Neural progenitor cell (in vitro differentiated cells): Measurements from ENCODE around the gene TBL2. TPM values are rescaled to one million over a fixed set of nuclear protein-coding genes. Genes with fewer than 3 reads are reported as not detected.

Experiments used
- DNase-seq: peaks from one replicate; pipeline ENCODE4 v3.0.0-alpha.2; 2016; ENCODE audit warnings: low spot score
- H2AFZ ChIP-seq: fragments of 200-600 bp; sonication (generic); replicated peaks from 2 replicates; pipeline ENCODE4 v1.6.1; 2016; ENCODE audit warnings: antibody characterized with exemption
- H3F3A ChIP-seq: fragments of 200-600 bp; sonication (generic); 2 replicates; pipeline ENCODE4 v1.6.1; 2016; ENCODE audit warnings: antibody characterized with exemption, low read depth
- H3K27ac ChIP-seq: fragments of 200-600 bp; sonication (generic); 2 replicates; pipeline ENCODE4 v1.5.1; 2016; ENCODE audit warnings: mild to moderate bottlenecking
- H3K27me3 ChIP-seq: fragments of 200-600 bp; sonication (generic); 2 replicates; pipeline ENCODE4 v1.6.1; 2016; ENCODE audit warnings: mild to moderate bottlenecking, moderate library complexity
- H3K36me3 ChIP-seq: fragments of 200-600 bp; sonication (generic); 2 replicates; pipeline ENCODE4 v1.5.1; 2016
- H3K4me1 ChIP-seq: fragments of 200-600 bp; sonication (generic); 2 replicates; pipeline ENCODE4 v1.6.1; 2016; ENCODE audit warnings: mixed run types
- H3K4me2 ChIP-seq: fragments of 200-600 bp; sonication (generic); 2 replicates; pipeline ENCODE4 v1.6.1; 2016
- H3K4me3 ChIP-seq: fragments of 200-600 bp; sonication (generic); 2 replicates; pipeline ENCODE4 v1.5.1; 2016
- H3K79me2 ChIP-seq: fragments of 200-600 bp; sonication (generic); 2 replicates; pipeline ENCODE4 v1.6.1; 2016; ENCODE audit warnings: low read depth
- H3K9ac ChIP-seq: fragments of 200-600 bp; sonication (generic); 2 replicates; pipeline ENCODE4 v1.6.1; 2016
- H3K9me3 ChIP-seq: fragments of 200-600 bp; sonication (generic); 2 replicates; pipeline ENCODE4 v1.5.1; 2016; ENCODE audit warnings: low read depth
- H4K20me1 ChIP-seq: fragments of 200-600 bp; sonication (generic); 2 replicates; pipeline ENCODE4 v1.6.1; 2016; ENCODE audit warnings: low read depth
- H3K27ac Mint-ChIP-seq: 3 replicates; pipeline ENCODE4 v1.8.0; 2021; ENCODE audit warnings: mixed read lengths
- H3K27me3 Mint-ChIP-seq: 2 replicates; pipeline ENCODE4 v1.8.0; 2022; ENCODE audit warnings: low read depth, mild to moderate bottlenecking, inconsistent platforms, moderate library complexity, mixed read lengths; ENCODE audit not compliant: insufficient read depth
- H3K36me3 Mint-ChIP-seq: 3 replicates; pipeline ENCODE4 v1.8.0; 2021; ENCODE audit warnings: mixed read lengths
- H3K4me1 Mint-ChIP-seq: 3 replicates; pipeline ENCODE4 v1.8.0; 2021; ENCODE audit warnings: mixed read lengths
- H3K4me3 Mint-ChIP-seq: 3 replicates; pipeline ENCODE4 v1.8.0; 2021; ENCODE audit warnings: mild to moderate bottlenecking, moderate library complexity, mixed read lengths
- H3K9me3 Mint-ChIP-seq: 3 replicates; pipeline ENCODE4 v1.8.0; 2020; ENCODE audit warnings: mixed read lengths
- CTCF ChIP-seq: fragments of 200-600 bp; sonication (generic); IDR thresholded peaks from 2 replicates; pipeline ENCODE4 v1.5.1; 2017; ENCODE audit warnings: antibody characterized with exemption, mild to moderate bottlenecking
- EZH2 ChIP-seq: fragments of 200-600 bp; sonication (generic); IDR thresholded peaks from 2 replicates; pipeline ENCODE4 v1.6.1; 2017; ENCODE audit warnings: antibody characterized with exemption, mild to moderate bottlenecking, moderate library complexity
- EZH2phosphoT487 ChIP-seq: fragments of 200-600 bp; sonication (generic); IDR thresholded peaks from 2 replicates; pipeline ENCODE4 v1.6.1; 2017; ENCODE audit warnings: antibody characterized with exemption
- total RNA-seq: library from RNA; depleted of rRNA; stranded (reverse); fragments of >200 nt; gene quantifications from 2 replicates; pipeline ENCODE4 v1.2.3, GENCODE V29; 2015; ENCODE audit warnings: low replicate concordance

The TBL2 gene
- total RNA-seq, 1 donor from 2014 or later, result 29.0 TPM

GRCh38 chr7:73605601-73606220 lies 27.3 kb upstream of the TBL2 start:
- Histone ChIP-seq H4K20me1 (no peaks in the 10 kb centered on the region), H3K79me2 (no peaks in the 10 kb centered on the region), H3K4me3 (no peak overlapping the region), H3K36me3 (no peaks in the 10 kb centered on the region), H3F3A (no peaks in the 10 kb centered on the region), H3K4me2 (no peak overlapping the region), H3K27ac (no peak overlapping the region), H3K4me1 (peaks cover 6% of the 10 kb centered on the region), H2AFZ (no peak overlapping the region), H3K27me3 (no peaks in the 10 kb centered on the region), H3K9ac (no peak overlapping the region), H3K9me3 (no peaks in the 10 kb centered on the region)
- Mint-ChIP-seq H3K27ac (no peak overlapping the region), H3K4me1 (peaks cover 5% of the 10 kb centered on the region), H3K4me3 (no peak overlapping the region), H3K9me3 (no peaks in the 10 kb centered on the region), H3K27me3 (peaks cover 9% of the 10 kb centered on the region), H3K36me3 (no peaks in the 10 kb centered on the region)
- TF ChIP-seq EZH2phosphoT487 (no peak), CTCF (no peak), EZH2 (no peak)
- DNase-seq, result no peak

GRCh38 chr7:73602721-73603651 lies 24.6 kb upstream of the TBL2 start:
- H4K20me1 ChIP-seq, result no peaks in the 10 kb centered on the region
- H3K9ac ChIP-seq, result no peak overlapping the region
- Mint-ChIP-seq H3K9me3 (no peaks in the 10 kb centered on the region), H3K36me3 (no peaks in the 10 kb centered on the region), H3K4me3 (no peak overlapping the region), H3K4me1 (peaks cover 5% of the 10 kb centered on the region), H3K27ac (no peak overlapping the region), H3K27me3 (peaks cover 6% of the 10 kb centered on the region)
- H2AFZ ChIP-seq, result peak overlapping the region; percentile 34
- TF ChIP-seq EZH2 (no peak), EZH2phosphoT487 (no peak), CTCF (no peak)
- H3F3A ChIP-seq, result no peaks in the 10 kb centered on the region
- no peaks in the 10 kb centered on the region for H3K9me3 ChIP-seq
- H3K4me3 ChIP-seq, result no peak overlapping the region
- H3K27ac ChIP-seq, result no peak overlapping the region
- peak; percentile 50 for DNase-seq
- no peaks in the 10 kb centered on the region for H3K36me3 ChIP-seq
- H3K79me2 ChIP-seq, result no peaks in the 10 kb centered on the region
- peaks cover 6% of the 10 kb centered on the region for H3K4me1 ChIP-seq
- H3K4me2 ChIP-seq, result no peak overlapping the region
- H3K27me3 ChIP-seq, result no peaks in the 10 kb centered on the region

- Mint-ChIP-seq H3K36me3 (no peaks in the 10 kb centered on the region), H3K9me3 (no peaks in the 10 kb centered on the region), H3K27ac (no peak overlapping the region), H3K4me1 (no peaks in the 10 kb centered on the region), H3K27me3 (peaks cover 14% of the 10 kb centered on the region), H3K4me3 (no peak overlapping the region)
- Histone ChIP-seq H3F3A (no peaks in the 10 kb centered on the region), H3K27me3 (no peaks in the 10 kb centered on the region), H3K79me2 (no peaks in the 10 kb centered on the region), H3K27ac (no peak overlapping the region), H4K20me1 (no peaks in the 10 kb centered on the region), H3K9ac (no peak overlapping the region), H3K4me2 (no peak overlapping the region), H3K4me3 (no peak overlapping the region), H3K4me1 (peaks cover 17% of the 10 kb centered on the region), H3K36me3 (no peaks in the 10 kb centered on the region), H3K9me3 (no peaks in the 10 kb centered on the region), H2AFZ (no peak overlapping the region)
- TF ChIP-seq EZH2 (no peak), EZH2phosphoT487 (no peak), CTCF (no peak)
- no peak for DNase-seq
These were observed 21.5 kb upstream of the TBL2 start for GRCh38 chr7:73599916-73600315.
